ENCODE data around the gene HOXA5.

Gene HOXA5

GRCh38 chr7:27179503-27180430, 36.3 kb upstream of the HOXA5 start (continued):
- TF ChIP-seq REST (tag by site-specific recombination; IDR thresholded peaks at IDR 0.05): no peak; the same call in 1 of the 2 replicates
- TF ChIP-seq ZNF146 (tag by site-specific recombination; IDR thresholded peaks at IDR 0.05): no peak
- no peak for TF ChIP-seq KLF7 (tag by site-specific recombination; IDR thresholded peaks at IDR 0.05; ENCODE audit: borderline replicate concordance)
- no peak for TF ChIP-seq ZNF610 (tag by site-specific recombination; IDR thresholded peaks at IDR 0.05; ENCODE audit: borderline replicate concordance)
- no peak; the same call in 1 of the 2 replicates for TF ChIP-seq ZNF449 (tag by site-specific recombination; IDR thresholded peaks at IDR 0.05)
- no peak for TF ChIP-seq HOXA7 (CRISPR knock-in tag; IDR thresholded peaks at IDR 0.05; ENCODE audit: borderline replicate concordance)
- TF ChIP-seq ZNF223 (tag by site-specific recombination; IDR thresholded peaks at IDR 0.05): no peak
- no peak for TF ChIP-seq ZNF311 (tag by site-specific recombination; IDR thresholded peaks at IDR 0.05; ENCODE audit: borderline replicate concordance)
- no peak for TF ChIP-seq ZNF324 (tag by site-specific recombination; IDR thresholded peaks at IDR 0.05)
- no peak; the same call in 1 of the 2 replicates for TF ChIP-seq ZSCAN4 (tag by site-specific recombination; IDR thresholded peaks at IDR 0.05)
- no peak for TF ChIP-seq ZNF362 (tag by site-specific recombination; IDR thresholded peaks at IDR 0.05)
- TF ChIP-seq ZNF639 (tag by site-specific recombination; IDR thresholded peaks at IDR 0.05): no peak
- TF ChIP-seq ZNF514 (tag by site-specific recombination; IDR thresholded peaks at IDR 0.05): no peak
- TF ChIP-seq ZSCAN5A (tag by site-specific recombination; IDR thresholded peaks at IDR 0.05): no peak
- no peak for TF ChIP-seq ATF2 (tag by site-specific recombination; IDR thresholded peaks at IDR 0.05; ENCODE audit: low read depth)
- no peak; the same call in 1 of the 2 replicates for TF ChIP-seq ZNF18 (tag by site-specific recombination; IDR thresholded peaks at IDR 0.05)
- peak; percentile 37; the same call in 1 of the 2 replicates for TF ChIP-seq SP7 (tag by site-specific recombination; IDR thresholded peaks at IDR 0.05)
- TF ChIP-seq ZNF155 (tag by site-specific recombination; IDR thresholded peaks at IDR 0.05): no peak
- no peak for TF ChIP-seq ZNF791 (tag by site-specific recombination; IDR thresholded peaks at IDR 0.05)
- TF ChIP-seq ZNF549 (tag by site-specific recombination; IDR thresholded peaks at IDR 0.05): no peak
- TF ChIP-seq ZNF423 (tag by site-specific recombination; IDR thresholded peaks at IDR 0.05): no peak
- no peak for TF ChIP-seq ZNF280C (tag by site-specific recombination; IDR thresholded peaks at IDR 0.05)
